ENCODE results near the gene UBASH3A.
A peak's percentile ranks its signal among the peaks of the same experiment; 100 is the strongest.

Gene UBASH3A

DNA sequence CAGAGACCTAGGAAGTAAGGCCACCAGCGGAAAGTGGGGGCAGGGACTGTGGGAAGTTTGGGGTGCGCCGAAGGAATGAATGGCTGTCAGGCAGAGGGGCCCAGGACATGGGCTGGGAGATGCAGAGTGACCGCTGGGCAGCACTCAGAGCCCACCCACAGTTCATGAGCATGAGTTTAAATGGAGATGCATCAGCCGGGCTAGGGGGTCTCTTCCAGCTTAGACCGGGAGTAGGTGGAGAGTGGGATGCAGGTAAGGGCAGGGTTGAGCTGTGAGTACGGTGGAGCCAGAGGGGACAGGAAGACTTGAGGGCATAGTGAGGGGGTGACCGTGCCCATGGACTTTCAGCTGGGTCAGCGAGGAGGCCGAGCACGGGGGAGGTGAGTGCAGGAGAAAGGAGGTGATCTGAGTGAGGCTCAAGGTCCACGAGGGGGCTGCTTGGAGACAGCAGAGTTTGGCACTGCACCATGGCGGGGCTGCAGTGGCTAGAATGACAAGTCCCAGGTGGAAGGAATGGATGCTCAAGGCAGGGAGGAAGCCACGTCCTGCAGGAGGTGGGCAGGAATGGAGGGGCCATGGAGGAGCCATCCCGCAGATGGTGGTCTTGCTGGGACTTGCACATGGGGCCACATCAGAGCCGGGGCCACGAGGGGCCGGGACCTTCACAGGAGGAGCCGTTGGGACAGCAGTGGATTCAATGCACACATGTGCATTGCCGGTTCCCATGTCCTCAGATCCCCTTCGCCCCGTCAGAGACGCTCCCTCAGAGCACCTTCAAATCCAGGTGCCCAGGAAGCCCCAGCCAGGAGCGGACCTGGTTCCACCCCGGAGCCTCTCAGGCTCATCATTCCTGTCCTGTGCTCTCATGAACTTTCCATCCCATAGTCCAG lies 34.9 kb downstream of the UBASH3A start:
- Histone ChIP-seq H3K27ac (ENCODE audit: extremely low read depth, low read depth, low read length) (no peak overlapping the region), H3K4me3 (ENCODE audit: low read depth, low read length) (no peak overlapping the region), H3K36me3 (ENCODE audit: control insufficient read depth in 2 of 2, insufficient read depth in 1 of 2, low read length in 2 of 2) (no peaks in the 10 kb centered on the region), H3K9me3 (ENCODE audit: control insufficient read depth, insufficient read depth, low read depth, low read length) (no peaks in the 10 kb centered on the region), H3K4me1 (ENCODE audit: control insufficient read depth, insufficient read depth, low read length) (no peaks in the 10 kb centered on the region)
- ChIA-PET CTCF (no interaction called here), POLR2A (no interaction called here)
- TF ChIP-seq ZNF776 (tag by site-specific recombination; IDR thresholded peaks at IDR 0.05; ENCODE audit: borderline replicate concordance) (no peak), ZNF664 (tag by site-specific recombination; IDR thresholded peaks at IDR 0.05) (no peak), ZNF677 (tag by site-specific recombination; IDR thresholded peaks at IDR 0.05) (no peak), ZNF221 (tag by site-specific recombination; IDR thresholded peaks at IDR 0.05; ENCODE audit: borderline replicate concordance) (no peak), ZNF544 (tag by site-specific recombination; IDR thresholded peaks at IDR 0.05) (no peak), ZNF2 (tag by site-specific recombination; IDR thresholded peaks at IDR 0.05) (no peak), ZNF146 (tag by site-specific recombination; IDR thresholded peaks at IDR 0.05) (no peak), ZNF184 (tag by site-specific recombination; IDR thresholded peaks at IDR 0.05) (no peak), ZNF510 (tag by site-specific recombination; IDR thresholded peaks at IDR 0.05; ENCODE audit: insufficient replicate concordance) (no peak), ZFHX2 (tag by site-specific recombination; conservative IDR thresholded peaks at IDR 0.05) (no peak), ZNF214 (tag by site-specific recombination; IDR thresholded peaks at IDR 0.05; ENCODE audit: borderline replicate concordance) (no peak), ZNF747 (tag by site-specific recombination; IDR thresholded peaks at IDR 0.05) (no peak)
- TF ChIP-seq, protein P1, sequence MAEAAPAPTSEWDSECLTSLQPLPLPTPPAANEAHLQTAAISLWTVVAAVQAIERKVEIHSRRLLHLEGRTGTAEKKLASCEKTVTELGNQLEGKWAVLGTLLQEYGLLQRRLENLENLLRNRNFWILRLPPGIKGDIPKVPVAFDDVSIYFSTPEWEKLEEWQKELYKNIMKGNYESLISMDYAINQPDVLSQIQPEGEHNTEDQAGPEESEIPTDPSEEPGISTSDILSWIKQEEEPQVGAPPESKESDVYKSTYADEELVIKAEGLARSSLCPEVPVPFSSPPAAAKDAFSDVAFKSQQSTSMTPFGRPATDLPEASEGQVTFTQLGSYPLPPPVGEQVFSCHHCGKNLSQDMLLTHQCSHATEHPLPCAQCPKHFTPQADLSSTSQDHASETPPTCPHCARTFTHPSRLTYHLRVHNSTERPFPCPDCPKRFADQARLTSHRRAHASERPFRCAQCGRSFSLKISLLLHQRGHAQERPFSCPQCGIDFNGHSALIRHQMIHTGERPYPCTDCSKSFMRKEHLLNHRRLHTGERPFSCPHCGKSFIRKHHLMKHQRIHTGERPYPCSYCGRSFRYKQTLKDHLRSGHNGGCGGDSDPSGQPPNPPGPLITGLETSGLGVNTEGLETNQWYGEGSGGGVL (tag by site-specific recombination; IDR thresholded peaks at IDR 0.05) = no peak
- TF ChIP-seq, protein P2, sequence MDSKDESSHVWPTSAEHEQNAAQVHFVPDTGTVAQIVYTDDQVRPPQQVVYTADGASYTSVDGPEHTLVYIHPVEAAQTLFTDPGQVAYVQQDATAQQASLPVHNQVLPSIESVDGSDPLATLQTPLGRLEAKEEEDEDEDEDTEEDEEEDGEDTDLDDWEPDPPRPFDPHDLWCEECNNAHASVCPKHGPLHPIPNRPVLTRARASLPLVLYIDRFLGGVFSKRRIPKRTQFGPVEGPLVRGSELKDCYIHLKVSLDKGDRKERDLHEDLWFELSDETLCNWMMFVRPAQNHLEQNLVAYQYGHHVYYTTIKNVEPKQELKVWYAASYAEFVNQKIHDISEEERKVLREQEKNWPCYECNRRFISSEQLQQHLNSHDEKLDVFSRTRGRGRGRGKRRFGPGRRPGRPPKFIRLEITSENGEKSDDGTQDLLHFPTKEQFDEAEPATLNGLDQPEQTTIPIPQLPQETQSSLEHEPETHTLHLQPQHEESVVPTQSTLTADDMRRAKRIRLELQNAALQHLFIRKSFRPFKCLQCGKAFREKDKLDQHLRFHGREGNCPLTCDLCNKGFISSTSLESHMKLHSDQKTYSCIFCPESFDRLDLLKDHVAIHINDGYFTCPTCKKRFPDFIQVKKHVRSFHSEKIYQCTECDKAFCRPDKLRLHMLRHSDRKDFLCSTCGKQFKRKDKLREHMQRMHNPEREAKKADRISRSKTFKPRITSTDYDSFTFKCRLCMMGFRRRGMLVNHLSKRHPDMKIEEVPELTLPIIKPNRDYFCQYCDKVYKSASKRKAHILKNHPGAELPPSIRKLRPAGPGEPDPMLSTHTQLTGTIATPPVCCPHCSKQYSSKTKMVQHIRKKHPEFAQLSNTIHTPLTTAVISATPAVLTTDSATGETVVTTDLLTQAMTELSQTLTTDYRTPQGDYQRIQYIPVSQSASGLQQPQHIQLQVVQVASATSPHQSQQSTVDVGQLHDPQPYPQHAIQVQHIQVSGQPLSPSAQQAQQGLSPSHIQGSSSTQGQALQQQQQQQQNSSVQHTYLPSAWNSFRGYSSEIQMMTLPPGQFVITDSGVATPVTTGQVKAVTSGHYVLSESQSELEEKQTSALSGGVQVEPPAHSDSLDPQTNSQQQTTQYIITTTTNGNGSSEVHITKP (tag by site-specific recombination; IDR thresholded peaks at IDR 0.05) = no peak

DNA sequence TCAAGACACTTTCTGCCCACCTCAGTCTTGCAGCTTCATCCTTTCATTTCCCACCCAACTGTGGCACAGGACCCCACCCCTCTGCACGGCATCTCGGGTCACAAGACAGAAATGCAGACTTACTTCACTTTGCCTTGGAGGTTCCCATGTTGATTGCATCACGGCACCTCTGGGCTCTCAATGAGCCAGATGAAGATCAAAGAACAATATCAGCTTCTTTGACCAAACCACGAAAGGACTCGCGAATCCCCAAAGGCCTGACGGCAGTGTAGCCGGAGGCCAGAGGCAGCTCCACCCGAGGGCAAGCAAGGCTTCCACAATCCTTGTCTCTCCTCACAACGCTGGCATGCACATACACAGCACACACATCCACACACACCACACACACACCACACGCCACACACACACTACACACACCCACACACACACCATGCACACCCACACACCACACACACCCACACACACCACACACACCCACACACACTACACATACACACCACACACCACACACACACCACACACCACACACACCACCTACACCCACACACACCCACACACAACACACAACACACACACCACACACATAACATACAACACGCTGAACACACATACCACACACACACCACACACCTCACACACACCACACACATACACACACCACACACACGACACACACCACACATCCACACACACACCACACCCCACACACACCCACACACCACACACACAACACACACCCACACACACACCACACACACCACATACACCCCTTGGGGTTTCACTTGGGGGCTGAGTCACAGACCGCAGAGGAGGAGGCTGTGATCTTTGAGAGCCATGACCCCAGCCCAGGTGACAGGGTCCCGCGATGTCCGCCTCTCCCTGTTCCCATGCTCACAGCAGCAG lies 35.8 kb downstream of the UBASH3A start:
- Histone ChIP-seq H3K4me3 (ENCODE audit: low read depth, low read length) (no peak overlapping the region), H3K36me3 (ENCODE audit: control insufficient read depth in 2 of 2, insufficient read depth in 1 of 2, low read length in 2 of 2) (no peaks in the 10 kb centered on the region), H3K9me3 (ENCODE audit: control insufficient read depth, insufficient read depth, low read depth, low read length) (no peaks in the 10 kb centered on the region), H3K4me1 (ENCODE audit: control insufficient read depth, insufficient read depth, low read length) (no peaks in the 10 kb centered on the region), H3K27ac (ENCODE audit: extremely low read depth, low read depth, low read length) (no peak overlapping the region)
- CTCF ChIA-PET = no interaction called here
- POLR2A ChIA-PET = no interaction called here
- TF ChIP-seq ZNF132 (tag by site-specific recombination; IDR thresholded peaks at IDR 0.05; ENCODE audit: borderline replicate concordance) = no peak
- TF ChIP-seq, protein P3, sequence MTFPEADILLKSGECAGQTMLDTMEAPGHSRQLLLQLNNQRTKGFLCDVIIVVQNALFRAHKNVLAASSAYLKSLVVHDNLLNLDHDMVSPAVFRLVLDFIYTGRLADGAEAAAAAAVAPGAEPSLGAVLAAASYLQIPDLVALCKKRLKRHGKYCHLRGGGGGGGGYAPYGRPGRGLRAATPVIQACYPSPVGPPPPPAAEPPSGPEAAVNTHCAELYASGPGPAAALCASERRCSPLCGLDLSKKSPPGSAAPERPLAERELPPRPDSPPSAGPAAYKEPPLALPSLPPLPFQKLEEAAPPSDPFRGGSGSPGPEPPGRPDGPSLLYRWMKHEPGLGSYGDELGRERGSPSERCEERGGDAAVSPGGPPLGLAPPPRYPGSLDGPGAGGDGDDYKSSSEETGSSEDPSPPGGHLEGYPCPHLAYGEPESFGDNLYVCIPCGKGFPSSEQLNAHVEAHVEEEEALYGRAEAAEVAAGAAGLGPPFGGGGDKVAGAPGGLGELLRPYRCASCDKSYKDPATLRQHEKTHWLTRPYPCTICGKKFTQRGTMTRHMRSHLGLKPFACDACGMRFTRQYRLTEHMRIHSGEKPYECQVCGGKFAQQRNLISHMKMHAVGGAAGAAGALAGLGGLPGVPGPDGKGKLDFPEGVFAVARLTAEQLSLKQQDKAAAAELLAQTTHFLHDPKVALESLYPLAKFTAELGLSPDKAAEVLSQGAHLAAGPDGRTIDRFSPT (tag by site-specific recombination; IDR thresholded peaks at IDR 0.05) = no peak
- 0 out of 2 replicates have a peak, but pooled peaks have one; percentile 45 for TF ChIP-seq ZNF175 (tag by site-specific recombination; IDR thresholded peaks at IDR 0.05)
- TF ChIP-seq SCRT1 (tag by site-specific recombination; IDR thresholded peaks at IDR 0.05; ENCODE audit: borderline replicate concordance) = no peak
- TF ChIP-seq ZNF341 (tag by site-specific recombination; IDR thresholded peaks at IDR 0.05; ENCODE audit: low read depth) = no peak
- no peak for TF ChIP-seq ZNF626 (tag by site-specific recombination; IDR thresholded peaks at IDR 0.05)
- peak; percentile 100 for TF ChIP-seq EGR2 (tag by site-specific recombination; IDR thresholded peaks at IDR 0.05; ENCODE audit: low read depth)
- TF ChIP-seq ZNF571 (tag by site-specific recombination; IDR thresholded peaks at IDR 0.05) = no peak
- TF ChIP-seq ZNF112 (tag by site-specific recombination; IDR thresholded peaks at IDR 0.05) = 0 out of 2 replicates have a peak, but pooled peaks have one; percentile 34
- TF ChIP-seq SP3 (tag by site-specific recombination; IDR thresholded peaks at IDR 0.05) = no peak
- peak; percentile 48; the same call in 1 of the 2 replicates for TF ChIP-seq ZNF621 (tag by site-specific recombination; IDR thresholded peaks at IDR 0.05)
